Inferior parietal cortex (tissue), 1 donor: ENCODE data around the gene FYCO1.

Source experiments
- DNase-seq: peaks from one replicate; pipeline ENCODE4 v3.0.0-alpha.2; 2016; ENCODE audit errors: extremely low spot score

The FYCO1 gene

GRCh38 chr3:45943207-45943846 lies 52.3 kb downstream of the FYCO1 start, which contains the start of gene CXCR6:
TSS of gene CXCR6 (plus strand) at chr3:45943464. CDS start at chr3:45946482, 3,018 bp downstream.
- DNase-seq, result no peak

- no peak for DNase-seq
Measured at GRCh38 chr3:45942051-45942825, 53.4 kb downstream of the FYCO1 start.

GRCh38 chr3:45940781-45941365 lies 54.8 kb downstream of the FYCO1 start:
- no peak for DNase-seq

- DNase-seq, result no peak
Measured at GRCh38 chr3:45940004-45940780, 55.4 kb downstream of the FYCO1 start.

- peak; percentile 47 for DNase-seq
Measured at GRCh38 chr3:45939341-45939771, 56.3 kb downstream of the FYCO1 start.

GRCh38 chr3:45938864-45939263 lies 56.8 kb downstream of the FYCO1 start:
- peak; percentile 94 for DNase-seq

GRCh38 chr3:45938043-45938435 lies 57.6 kb downstream of the FYCO1 start:
- DNase-seq, result no peak

- DNase-seq, result no peak
Measured at GRCh38 chr3:45937206-45938042, 58.2 kb downstream of the FYCO1 start.

- no peak for DNase-seq
Measured at GRCh38 chr3:45936261-45936660, 59.4 kb downstream of the FYCO1 start.

GRCh38 chr3:45933591-45933990 lies 62.0 kb downstream of the FYCO1 start:
- no peak for DNase-seq

- no peak for DNase-seq
Measured at GRCh38 chr3:45932112-45932511, 63.5 kb downstream of the FYCO1 start.

- no peak for DNase-seq
Measured at GRCh38 chr3:45931496-45931895, 64.1 kb downstream of the FYCO1 start.

GRCh38 chr3:45929042-45929679 lies 66.5 kb downstream of the FYCO1 start:
- peak; percentile 56 for DNase-seq

GRCh38 chr3:45927881-45928280 lies 67.7 kb downstream of the FYCO1 start:
- DNase-seq, result no peak

- DNase-seq, result no peak
Measured at GRCh38 chr3:45923755-45924154, 71.9 kb downstream of the FYCO1 start.

GRCh38 chr3:45922950-45923590 lies 72.6 kb downstream of the FYCO1 start:
- DNase-seq, result no peak

- DNase-seq, result no peak
Measured at GRCh38 chr3:45922039-45922326, 73.6 kb downstream of the FYCO1 start.

GRCh38 chr3:45921158-45922038 lies 74.2 kb downstream of the FYCO1 start:
- DNase-seq, result no peak

- DNase-seq, result no peak
Measured at GRCh38 chr3:45917146-45917898, 78.3 kb downstream of the FYCO1 start.
